K562 (cell line): ENCODE data around the gene MIDN. TPM values are rescaled to one million over a fixed set of nuclear protein-coding genes. Genes with fewer than 3 reads are reported as not detected.

ENCODE experiments used
- ATAC-seq: fragments of 200-7000 bp; cut with Tn5 transposase; 3 replicates; pipeline ENCODE4 v1.9.1; 2020; ENCODE audit warnings: moderate library complexity
- BruUV-seq: library from RNA; stranded (reverse); fragments of 400-500 nt; replicated peaks from 2 replicates; lab custom pipeline; 2021; lab: Mats Ljungman, UMichigan
- CTCF ChIA-PET: fragments of 300-600 bp; formaldehyde crosslinking; extraction: SDS; loops from one replicate; lab custom pipeline; 2021; ENCODE audit warnings: low intra/inter-chr PET ratio; lab: Yijun Ruan, JAX
- POLR2A ChIA-PET: fragments of 300-600, 350-650 bp; sonication (Branson Sonifier 250); formaldehyde crosslinking; extraction: SDS; loops from one replicate; lab custom pipeline; 2021; ENCODE audit warnings: antibody characterized with exemption, inconsistent platforms; lab: Yijun Ruan, JAX
- DNase-seq, 4 experiments: peaks; one replicate each; pipeline versions ENCODE4 v3.0.0 to v3.0.0-alpha.2; 2011 to 2018; ENCODE audit warnings: low spot score in 3 of 4, mixed read lengths in 3 of 4; ENCODE audit errors: extremely low read depth in 1 of 4
- FAIRE-seq: peaks from 2 replicates; lab custom pipeline; 2011; peaks lifted over from hg19 to GRCh38; lab: Jason Lieb, UNC
- H2AFZ ChIP-seq: 2 replicates; pipeline ENCODE4 v1.6.0; 2011; ENCODE audit warnings: low read depth, low read length, control low read depth, inconsistent platforms
- H3K27ac ChIP-seq: fragments of 200-600 bp; 3 replicates; pipeline ENCODE4 v1.8.0; 2011; ENCODE audit warnings: low read depth, mild to moderate bottlenecking, control low read depth, inconsistent platforms, low read length, moderate library complexity, mixed read lengths; ENCODE audit errors: extremely low read depth
- H3K27me3 ChIP-seq, 2 experiments: fragments of 300-600 bp in 1 of 2; 2 replicates in 1 of 2; 3 replicates in 1 of 2; pipeline versions ENCODE4 v1.6.0 to v1.8.0; 2011; ENCODE audit warnings: inconsistent platforms in 2 of 2, low read length in 2 of 2, mild to moderate bottlenecking in 1 of 2, mixed read lengths in 1 of 2, moderate library complexity in 1 of 2; ENCODE audit not compliant: control insufficient read depth in 2 of 2, insufficient read depth in 2 of 2
- H3K36me3 ChIP-seq: fragments of 300-600 bp; 3 replicates; pipeline ENCODE4 v1.8.0; 2011; ENCODE audit warnings: mild to moderate bottlenecking, low read length, inconsistent platforms; ENCODE audit not compliant: control insufficient read depth, insufficient read depth
- H3K4me1 ChIP-seq, 2 experiments: fragments of 200-600 bp in 1 of 2; replicated peaks in 1 of 2; 2 replicates in 1 of 2; 3 replicates in 1 of 2; pipeline versions ENCODE4 v1.5.1 to v1.8.0; 2011; ENCODE audit warnings: inconsistent platforms in 2 of 2, low read length in 2 of 2, mild to moderate bottlenecking in 1 of 2, mixed read lengths in 1 of 2, moderate library complexity in 1 of 2; ENCODE audit not compliant: control insufficient read depth in 2 of 2, insufficient read depth in 2 of 2
- H3K4me2 ChIP-seq: 2 replicates; pipeline ENCODE4 v1.6.1; 2011; ENCODE audit warnings: low read length, control low read depth, inconsistent platforms, mixed read lengths; ENCODE audit not compliant: insufficient read depth
- H3K4me3 ChIP-seq: fragments of 200-600 bp; sonication (generic), shearing (Covaris generic); 2 replicates; pipeline ENCODE4 v1.5.1; 2016; ENCODE audit warnings: control low read depth, inconsistent platforms
- H3K79me2 ChIP-seq: fragments of 200-600 bp; 3 replicates; pipeline ENCODE4 v1.8.0; 2011; ENCODE audit warnings: low read length, inconsistent platforms; ENCODE audit not compliant: control insufficient read depth, insufficient read depth
- H3K9ac ChIP-seq, 2 experiments: 2 replicates each; pipeline versions ENCODE4 v1.6.0 to v1.6.1; 2011; ENCODE audit warnings: low read depth in 2 of 2, low read length in 2 of 2, control low read depth in 1 of 2, inconsistent platforms in 1 of 2, mild to moderate bottlenecking in 1 of 2, mixed read lengths in 1 of 2; ENCODE audit not compliant: insufficient read depth in 1 of 2
- H3K9me1 ChIP-seq: one replicate; pipeline ENCODE4 v1.6.0; 2011; ENCODE audit warnings: inconsistent platforms, mild to moderate bottlenecking, low read length, moderate library complexity; ENCODE audit not compliant: control insufficient read depth, insufficient read depth
- H3K9me3 ChIP-seq: replicated peaks from 2 replicates; pipeline ENCODE4 v1.5.1; 2011; ENCODE audit warnings: low read depth, low read length, inconsistent platforms; ENCODE audit not compliant: control insufficient read depth, insufficient read depth
- H4K20me1 ChIP-seq: replicated peaks from 2 replicates; pipeline ENCODE4 v1.6.1; 2011; ENCODE audit warnings: low read length, inconsistent platforms, mixed read lengths; ENCODE audit not compliant: control insufficient read depth, insufficient read depth
- CSDE1 ChIP-seq, 2 experiments: fragments of 450-650 bp; IDR thresholded peaks; 2 replicates each; pipeline ENCODE4 v1.6.1; 2016; ENCODE audit warnings: mild to moderate bottlenecking in 1 of 2
- CTBP1 ChIP-seq: fragments of 450-650 bp; IDR thresholded peaks from 2 replicates; pipeline ENCODE4 v1.6.1; 2016; ENCODE audit warnings: borderline replicate concordance
- ILK ChIP-seq: fragments of 450-650 bp; IDR thresholded peaks from 2 replicates; pipeline ENCODE4 v1.6.1; 2016; ENCODE audit warnings: missing genetic modification characterization, low read depth, mild to moderate bottlenecking, missing compliant biosample characterization, moderate library complexity, borderline replicate concordance
- POLR2A ChIP-seq: fragments of 450-650 bp; conservative IDR thresholded peaks from 2 replicates; pipeline ENCODE4 v1.6.1; 2016
- POLR2AphosphoS5 ChIP-seq: IDR thresholded peaks from 2 replicates; pipeline ENCODE4 v1.6.1; 2011; ENCODE audit warnings: mild to moderate bottlenecking, low read depth, low read length, moderate library complexity; ENCODE audit not compliant: control insufficient read depth, insufficient read depth
- POLR2G ChIP-seq: fragments of 200-400 bp; formaldehyde crosslinking; IDR thresholded peaks from 2 replicates; pipeline ENCODE4 v1.6.1; 2017; ENCODE audit warnings: low read depth, mild to moderate bottlenecking, antibody characterized with exemption, low read length, moderate library complexity
- RBFOX2 ChIP-seq: fragments of 200-400 bp; formaldehyde crosslinking; IDR thresholded peaks from 2 replicates; pipeline ENCODE4 v1.6.1; 2017; ENCODE audit warnings: low read depth, mild to moderate bottlenecking, low read length, moderate library complexity
- STAT5A ChIP-seq: IDR thresholded peaks from 2 replicates; pipeline ENCODE4 v1.6.1; 2012; ENCODE audit warnings: low read length, inconsistent platforms, borderline replicate concordance
- TFE3 ChIP-seq: fragments of 450-650 bp; formaldehyde crosslinking; IDR thresholded peaks from 2 replicates; pipeline ENCODE4 v1.4.0; 2020; ENCODE audit warnings: mild to moderate bottlenecking, mixed read lengths
- U2AF1 ChIP-seq: fragments of 200-400 bp; formaldehyde crosslinking; optimal IDR thresholded peaks from 2 replicates; pipeline ENCODE3; 2017; ENCODE audit warnings: mild to moderate bottlenecking, low read depth, low read length, moderate library complexity
- ZBTB33 ChIP-seq: sonication (generic); formaldehyde crosslinking; IDR thresholded peaks from 2 replicates; pipeline ENCODE4 v1.8.1; 2023; ENCODE audit warnings: mild to moderate bottlenecking, missing genetic modification reagents
- ZNF143 ChIP-seq: sonication (generic); formaldehyde crosslinking; IDR thresholded peaks from 2 replicates; pipeline ENCODE4 v1.9.0; 2022; ENCODE audit warnings: mild to moderate bottlenecking, missing genetic modification reagents
- ZNF184 ChIP-seq: sonication (generic); formaldehyde crosslinking; IDR thresholded peaks from 2 replicates; pipeline ENCODE4 v1.5.0; 2020; ENCODE audit warnings: missing genetic modification reagents
- WGBS: fragments of 100-300 bp; shearing (Covaris generic); methylation state at CpG from one replicate; pipeline ENCODE4 v1.1.6; 2016; ENCODE audit warnings: low coverage, mixed read lengths; ENCODE audit not compliant: insufficient coverage; ENCODE audit errors: missing lambda C conversion rate; 5-methylcytosine and 5-hydroxymethylcytosine counted together
- in situ Hi-C: fragments of 300-500 bp; cut with MboI; formaldehyde crosslinking; loops from 4 replicates; pipeline ENCODE4 v1.15.0; 2018; ENCODE audit warnings: inconsistent platforms, mixed read lengths
- intact Hi-C: fragments of 100-400 bp; cut with micrococcal nuclease; formaldehyde crosslinking; loops from 2 replicates; pipeline ENCODE4 v1.14.2; 2022
- polyA plus RNA-seq, 8 experiments: library from polyadenylated mRNA; depleted of rRNA in 4 of 8; stranded (reverse) in 5 of 8; unstranded in 3 of 8; fragments of >200 nt; fragmentation: Nextera tagmentation in 2 of 8; fragmentation: Illumina TruSeq in 1 of 8; extraction: Ambion mirVana in 2 of 8; extraction: Trizol in 1 of 8; gene quantifications; 2 replicates each; pipeline versions ENCODE4 v1.2.1 to v1.2.3, GENCODE V29; 2011 to 2014; ENCODE audit warnings: inconsistent platforms in 1 of 8, missing spikeins in 1 of 8
- total RNA-seq, 7 experiments: library from RNA; depleted of rRNA in 6 of 7; stranded (reverse); fragments of >200 nt in 6 of 7; fragmentation: Illumina TruSeq in 2 of 7; extraction: Trizol in 2 of 7; gene quantifications; 2 replicates each; pipeline versions ENCODE4 v1.2.1 to v1.2.3, GENCODE V29; 2011 to 2021; ENCODE audit warnings: low replicate concordance in 1 of 7

MIDN gene
- total and polyA plus RNA-seq, 9 of the 15 experiments (the other 6 are each of a cell fraction or from before 2014, with no cell fraction given) = 0.17 to 120 (median 10.1) TPM

- peak in 1 of 4 experiments; percentile 45 for DNase-seq
- Histone ChIP-seq H3K27me3 (no peaks in the 10 kb centered on the region), H4K20me1 (no peaks in the 10 kb centered on the region), H3K4me2 (no peak overlapping the region), H3K79me2 (peaks cover 13% of the 10 kb centered on the region; the same call in 2 of the 3 replicates), H3K4me1 (peaks cover 0 to 63% of the 10 kb centered on the region in 2 experiments; a peak in 3 of 5 replicates), H3K9me1 (no peaks in the 10 kb centered on the region), H3K27ac (no peak overlapping the region), H3K9me3 (no peaks in the 10 kb centered on the region; the same call in 1 of the 2 replicates), H3K4me3 (no peak overlapping the region), H3K9ac (no peak overlapping the region), H3K36me3 (peaks cover 63% of the 10 kb centered on the region; the same call in 2 of the 3 replicates), H2AFZ (no peak overlapping the region)
- ChIA-PET CTCF (no interaction called here), POLR2A (no interaction called here)
- in situ Hi-C loops (loop anchor here (25.0 kb wide), 1 partner anchor 465 kb away; the partner anchor contains the start of gene MISP), intact Hi-C loops (no loop called here)
- 96% methylated on average over 28 of the region's 56 CpGs for WGBS
- no TSS peak for BruUV-seq
- TF ChIP-seq TFE3 (no peak), U2AF1 (no peak), ILK (tag) (no peak), POLR2G (peak; percentile 61), POLR2A (0 out of 2 replicates have a peak, but pooled peaks have one; percentile 27), STAT5A (no peak), ZBTB33 (CRISPR knock-in tag) (peak; percentile 96), ZNF184 (CRISPR knock-in tag) (no peak), CSDE1 (IDR thresholded peaks at IDR 0.05) (no peak), ZNF143 (no peak), RBFOX2 (peak; percentile 23), CTBP1 (no peak), POLR2AphosphoS5 (0 out of 2 replicates have a peak, but pooled peaks have one; percentile 25)
- FAIRE-seq = no peak
- no peak for ATAC-seq
Observed at GRCh38 chr19:1227304-1228054, 20.9 kb upstream of the MIDN start.
